ENCODE data around the gene BOLL.
A peak's percentile ranks its signal among the peaks of the same experiment; 100 is the strongest.
"Not testable (repeated sequence)": the region's sequence is repeated elsewhere in the genome, so short reads cannot be mapped to it uniquely, and the experiment has no call there.

Gene BOLL

GRCh38 chr2:197705912-197706838 is 78.9 kb downstream of the BOLL start:
- peak; percentile 25 for DNase-seq (ENCODE audit: low read depth)

GRCh38 chr2:197705121-197705911 is 79.8 kb downstream of the BOLL start, which contains the start of gene MARS2:
TSS of gene MARS2 (plus strand) at chr2:197705369. CDS start at chr2:197705406, 37 bp downstream.
- DNase-seq (ENCODE audit: low read depth) = peak; percentile 88

GRCh38 chr2:197704434-197705120 is 80.5 kb downstream of the BOLL start:
- DNase-seq (ENCODE audit: low read depth) = no peak

- DNase-seq (ENCODE audit: low read depth) = no peak
Measured at GRCh38 chr2:197700960-197701359, 84.2 kb downstream of the BOLL start.

GRCh38 chr2:197699724-197700123 is 85.4 kb downstream of the BOLL start:
- not testable (repeated sequence) for DNase-seq (ENCODE audit: low read depth)

GRCh38 chr2:197696571-197696970 is 88.5 kb downstream of the BOLL start:
- not testable (repeated sequence) for DNase-seq (ENCODE audit: low read depth)

- not testable (repeated sequence) for DNase-seq (ENCODE audit: low read depth)
Measured at GRCh38 chr2:197695971-197696370, 89.1 kb downstream of the BOLL start.

GRCh38 chr2:197695206-197695605 is 89.9 kb downstream of the BOLL start:
- DNase-seq (ENCODE audit: low read depth) = not testable (repeated sequence)

- peak; percentile 63 for DNase-seq (ENCODE audit: low read depth)
Measured at GRCh38 chr2:197677483-197677882, 107.6 kb downstream of the BOLL start.

GRCh38 chr2:197677056-197677455 is 108.1 kb downstream of the BOLL start:
- DNase-seq (ENCODE audit: low read depth) = peak; percentile 10

Data from iris pigment epithelial cell (primary cell).